GM03348 (cell line): ENCODE results near the gene APOA5.
A peak's percentile ranks its signal among the peaks of the same experiment; 100 is the strongest.
"Not testable (repeated sequence)": the region's sequence is repeated elsewhere in the genome, so short reads cannot be mapped to it uniquely, and the experiment has no call there.

ENCODE experiments used
- DNase-seq: peaks from one replicate; pipeline ENCODE4 v3.0.0; 2012; ENCODE audit warnings: low spot score

The APOA5 gene

GRCh38 chr11:116773203-116774097, 18.2 kb downstream of the APOA5 start:
- no peak for DNase-seq

DNA sequence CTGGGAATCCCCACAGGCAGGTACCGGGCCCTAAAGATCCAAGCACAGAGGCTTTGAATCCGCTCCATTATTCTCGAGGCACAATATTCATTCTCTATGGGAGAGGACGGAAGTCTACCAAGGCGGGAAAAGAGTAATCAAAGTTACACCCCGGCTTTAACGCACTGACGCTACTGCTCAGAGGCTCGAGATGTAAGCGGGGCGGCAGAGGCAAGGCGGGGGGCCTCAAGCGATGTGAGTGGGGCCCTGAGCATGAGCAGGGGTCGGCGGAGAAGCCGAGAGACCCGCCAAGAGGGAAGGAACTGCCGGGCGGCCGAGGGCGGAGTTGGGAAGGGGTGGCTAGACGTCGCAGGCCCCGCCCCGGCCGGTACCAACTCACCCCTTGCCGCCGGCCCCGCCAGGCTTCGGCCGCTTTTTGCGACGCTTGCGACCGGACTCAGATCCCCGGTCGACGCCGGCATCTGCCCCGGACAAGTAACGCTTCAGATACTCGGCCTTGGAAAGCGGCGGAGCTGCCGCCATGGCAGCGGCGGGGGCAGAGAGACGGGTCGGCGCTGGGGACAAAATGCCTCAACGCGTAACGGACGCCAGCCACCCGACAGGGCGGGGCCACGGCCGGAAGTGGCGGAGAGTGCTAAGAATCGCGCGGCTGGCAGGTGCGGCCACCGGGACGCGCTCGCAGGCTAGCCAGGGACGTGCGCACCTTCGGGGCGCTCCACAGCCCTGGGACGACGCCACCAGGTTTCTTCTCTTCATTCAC, 19.1 kb downstream of the APOA5 start, which contains the start of gene BUD13:
Gene BUD13, minus strand, starts transcription at position 545 of the 760 bp plus-strand sequence. Its CDS starts 23 bp downstream, at position 522.
- DNase-seq: peak; percentile 97

DNA sequence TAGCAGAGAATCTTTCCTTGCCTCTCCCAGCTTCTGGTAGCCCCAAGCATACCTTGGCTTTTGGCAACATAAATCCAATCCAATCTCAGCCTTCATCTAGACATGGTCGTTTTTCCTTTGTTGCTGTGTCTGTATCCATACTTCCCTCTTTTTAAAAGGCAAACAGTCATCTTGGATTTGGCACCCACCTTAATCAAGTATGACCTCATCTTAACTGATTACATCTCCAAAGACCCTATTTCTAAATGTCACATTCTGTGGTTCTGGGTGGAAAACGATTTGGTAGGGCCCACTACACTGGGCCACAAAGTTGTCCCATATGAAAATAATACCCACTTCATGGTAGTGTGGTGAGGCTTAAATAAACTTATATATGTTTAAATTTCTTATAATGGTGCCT, 19.7 kb downstream of the APOA5 start:
- DNase-seq: no peak

DNA sequence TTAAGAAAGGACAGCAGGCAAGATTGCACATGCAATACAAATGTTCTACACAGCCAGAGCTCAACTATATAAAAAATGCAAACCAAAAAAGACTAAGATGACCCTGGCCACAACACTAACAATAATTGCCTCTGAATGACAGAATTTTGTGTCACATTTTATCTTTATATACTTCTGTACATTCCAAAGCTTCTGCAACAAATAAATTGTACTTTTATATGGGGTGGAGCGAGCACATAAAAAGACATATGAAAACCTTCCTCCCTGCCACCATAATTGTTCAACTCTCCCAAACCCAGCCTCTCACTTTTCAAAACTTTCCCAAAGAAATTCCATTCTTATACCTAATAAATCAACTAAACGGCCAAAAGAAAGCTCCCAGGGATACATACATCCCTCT, 29.5 kb downstream of the APOA5 start:
- no peak for DNase-seq

- DNase-seq: not testable (repeated sequence)
Measured at GRCh38 chr11:116756044-116756443, 35.6 kb downstream of the APOA5 start.

- no peak for DNase-seq
Measured at GRCh38 chr11:116750070-116750718, 41.5 kb downstream of the APOA5 start.

GRCh38 chr11:116742104-116742503, 49.6 kb downstream of the APOA5 start:
- DNase-seq: no peak

GRCh38 chr11:116740741-116741140, 50.9 kb downstream of the APOA5 start:
- DNase-seq: no peak
